ENCODE data around the gene OR10A3. TPM values are rescaled to one million over a fixed set of nuclear protein-coding genes. Genes with fewer than 3 reads are reported as not detected.
A peak's percentile ranks its signal among the peaks of the same experiment; 100 is the strongest.

Gene OR10A3
- total RNA-seq, 2 donors from 2014 or later, result not detected

DNA sequence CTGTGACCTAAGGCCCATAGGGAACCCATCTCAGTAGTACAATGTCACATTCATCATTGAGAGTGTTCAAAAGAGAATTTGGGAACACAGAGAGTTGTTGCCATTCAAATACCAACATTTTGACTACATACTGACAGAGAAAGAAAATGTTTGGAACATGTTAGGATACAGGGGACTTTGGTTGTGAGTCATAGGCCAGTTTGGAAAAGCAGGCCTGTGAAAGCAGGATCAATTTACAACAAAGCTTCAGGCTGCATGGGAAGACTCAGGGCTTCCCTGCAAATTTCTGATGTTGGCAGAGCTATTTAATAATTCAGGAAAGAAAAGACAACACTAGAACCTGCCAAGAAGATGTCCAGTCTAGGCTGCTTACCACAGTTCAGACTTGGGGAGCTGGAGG, 23.4 kb upstream of the OR10A3 start:
- no peak for DNase-seq (ENCODE audit: low spot score in 2 of 2)
- no peak for ATAC-seq
- Mint-ChIP-seq H3K9me3 (no peaks in the 10 kb centered on the region), H3K36me3 (no peaks in the 10 kb centered on the region), H3K27ac (no peak overlapping the region)

DNA sequence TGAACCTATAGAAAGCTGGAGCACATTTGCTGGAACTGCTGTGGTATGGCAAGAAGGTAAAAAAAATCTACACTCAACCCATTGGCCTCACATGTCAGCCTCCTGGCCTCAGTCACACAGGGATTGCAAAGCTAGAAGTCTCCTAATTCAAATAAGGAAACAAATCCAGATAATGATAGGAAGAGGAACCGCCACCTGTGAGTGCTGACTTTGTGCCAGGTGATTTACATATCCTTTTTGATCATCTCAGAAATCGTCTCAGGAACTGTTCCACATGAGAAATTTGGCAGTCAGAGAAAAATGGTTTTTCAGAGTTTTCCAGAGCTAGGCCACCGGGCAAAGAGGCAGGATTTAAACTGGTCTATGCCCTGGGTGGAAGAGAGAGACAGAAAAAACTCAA, 22.8 kb upstream of the OR10A3 start:
- DNase-seq (ENCODE audit: low spot score in 2 of 2) (no peak), ATAC-seq (no peak)
- Mint-ChIP-seq H3K27ac (no peak overlapping the region), H3K36me3 (no peaks in the 10 kb centered on the region), H3K9me3 (no peaks in the 10 kb centered on the region)

DNA sequence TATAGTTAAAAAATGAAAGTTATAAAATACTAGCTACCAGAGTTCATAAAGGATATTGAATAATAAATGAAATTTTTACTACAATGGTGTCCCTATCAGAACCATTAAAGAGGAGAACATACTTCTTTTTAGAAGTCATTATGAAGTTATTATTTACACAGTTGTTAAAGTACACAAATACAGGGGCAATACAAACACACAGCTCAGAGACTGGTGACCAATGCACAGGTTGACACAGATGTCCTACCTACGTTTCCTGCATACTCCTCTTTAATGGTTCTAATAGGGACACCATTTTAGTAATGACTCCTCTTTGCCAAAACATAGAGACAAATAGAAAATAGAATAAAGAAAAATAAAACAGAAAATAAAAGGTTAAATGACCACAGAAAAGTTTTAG, 13.7 kb upstream of the OR10A3 start:
- DNase-seq (ENCODE audit: low spot score in 2 of 2), result no peak
- Mint-ChIP-seq H3K36me3 (no peaks in the 10 kb centered on the region), H3K27ac (no peak overlapping the region), H3K9me3 (no peaks in the 10 kb centered on the region)
- no peak for ATAC-seq

DNA sequence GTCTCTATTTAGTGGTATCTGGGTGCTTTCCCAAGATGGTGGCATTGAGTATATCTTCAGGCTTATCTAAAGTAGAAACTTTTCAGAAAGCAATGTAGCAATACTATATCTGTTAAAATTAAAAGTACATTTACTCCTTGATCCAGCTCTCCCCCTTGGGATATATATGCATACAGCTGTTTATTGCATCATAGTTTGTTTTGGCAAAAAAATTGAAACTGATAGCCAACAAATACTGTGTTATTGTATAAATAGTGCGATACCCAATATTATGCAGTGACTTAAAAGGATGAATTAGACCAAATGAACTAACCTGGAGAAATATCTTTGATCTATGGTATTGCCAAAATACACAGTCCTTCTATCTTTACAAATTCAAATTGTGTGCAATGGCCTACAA, 8.4 kb upstream of the OR10A3 start:
- Mint-ChIP-seq H3K36me3 (no peaks in the 10 kb centered on the region), H3K27ac (no peak overlapping the region), H3K9me3 (no peaks in the 10 kb centered on the region)
- no peak for ATAC-seq
- no peak for DNase-seq (ENCODE audit: low spot score in 2 of 2)

DNA sequence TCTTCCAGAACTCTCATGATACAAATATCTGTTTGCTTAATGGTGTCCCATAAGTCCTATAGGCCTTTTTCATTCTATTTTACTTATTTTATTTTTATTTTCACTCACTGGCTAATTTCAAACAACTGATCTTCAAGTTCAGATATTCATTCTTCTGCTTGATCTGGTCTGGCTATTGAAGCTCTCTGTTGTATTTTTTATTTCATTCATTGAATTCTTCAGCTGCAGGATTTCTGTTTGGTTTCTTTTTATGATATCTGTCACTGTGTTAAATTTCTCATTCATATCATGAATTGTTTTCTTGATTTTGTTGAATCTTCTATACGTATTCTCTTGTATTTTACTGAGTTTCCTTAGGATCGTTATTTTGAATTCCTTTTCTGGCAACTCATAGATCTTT, 2.6 kb upstream of the OR10A3 start:
- no peak for ATAC-seq

DNA sequence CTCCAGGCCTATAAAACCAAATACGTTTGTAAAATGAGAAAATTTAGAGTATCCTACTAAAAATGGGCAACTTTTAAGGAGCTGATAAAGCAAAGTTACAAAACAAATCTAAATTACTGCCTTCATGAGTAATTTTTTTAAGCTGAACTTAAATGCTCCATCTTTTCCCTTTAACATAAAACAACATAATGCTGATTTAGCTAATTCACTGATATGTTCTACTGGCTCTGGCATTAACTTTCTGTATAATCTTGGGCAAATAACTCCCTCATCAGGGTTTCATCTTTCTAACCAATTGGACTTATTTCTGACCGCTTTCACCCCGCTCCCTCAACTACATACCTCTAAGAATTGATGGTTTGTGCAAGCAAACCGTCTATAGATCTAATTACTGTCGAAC, 362 bp downstream of the OR10A3 start:
- H3K27ac Mint-ChIP-seq, result no peak overlapping the region
- DNase-seq (ENCODE audit: low spot score in 2 of 2) (no peak), ATAC-seq (no peak)
- peaks cover 16 to 20% of the 10 kb centered on the region in 2 donors for H3K9me3 Mint-ChIP-seq
- H3K36me3 Mint-ChIP-seq, result peaks cover 5 to 7% of the 10 kb centered on the region in 2 donors

More for the DNA sequence above, 2.6 kb upstream of the OR10A3 start:
- Mint-ChIP-seq H3K36me3 (peaks cover 5 to 7% of the 10 kb centered on the region in 2 donors), H3K27ac (no peak overlapping the region), H3K9me3 (peaks cover 16 to 18% of the 10 kb centered on the region in 2 donors)
- no peak for DNase-seq (ENCODE audit: low spot score in 2 of 2)

DNA sequence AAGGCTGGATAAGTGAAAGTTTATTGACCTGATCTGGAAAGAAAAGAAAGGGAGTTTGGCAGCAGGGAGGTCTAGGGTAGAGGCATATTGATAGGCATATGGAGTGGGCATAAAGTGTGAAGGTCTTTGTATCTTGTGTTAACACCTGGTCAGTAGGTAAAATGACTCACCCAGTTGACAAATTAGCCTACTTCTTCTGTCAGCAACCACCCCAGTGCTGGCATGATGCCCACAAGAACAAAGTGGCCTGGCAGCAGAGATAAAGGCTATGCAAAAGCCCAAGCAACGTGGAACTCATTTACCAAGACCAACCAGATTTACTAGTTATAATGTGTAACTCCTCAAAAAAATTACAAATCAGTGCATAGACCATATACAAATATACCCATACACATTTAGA, 4.9 kb downstream of the OR10A3 start:
- Mint-ChIP-seq H3K36me3 (no peaks in the 10 kb centered on the region), H3K9me3 (peaks cover 0 to 3% of the 10 kb centered on the region in 2 donors), H3K27ac (no peak overlapping the region)
- ATAC-seq (no peak), DNase-seq (ENCODE audit: low spot score in 2 of 2) (no peak)

DNA sequence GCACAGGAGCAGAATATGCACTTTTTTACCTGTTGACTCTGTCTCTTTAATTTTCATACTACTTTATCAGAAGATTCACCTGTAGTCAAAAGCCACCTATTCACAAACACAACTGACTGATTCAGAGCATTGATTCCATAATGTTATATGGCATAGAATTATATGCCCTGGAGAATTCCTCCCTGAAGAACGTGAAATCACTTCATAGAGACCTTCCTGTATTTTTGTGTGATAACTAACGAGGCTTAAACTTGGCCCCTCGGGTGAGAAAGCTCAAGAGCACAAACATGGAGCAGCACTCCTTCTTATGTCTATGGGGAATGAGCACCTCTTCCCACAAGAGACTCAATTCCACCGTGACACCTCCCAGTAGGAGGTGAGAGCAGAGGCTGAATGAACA, 10.3 kb downstream of the OR10A3 start, which contains the start of gene OR10A6:
TSS of gene OR10A6 (minus strand) at position 101 of the 400 bp plus-strand sequence. CDS start 2,606 bp downstream, outside the sequence.
- no peak within 1 kb of the TSS for H3K27ac Mint-ChIP-seq
- H3K9me3 Mint-ChIP-seq, result no peaks in the 10 kb centered on the region
- ATAC-seq, result no peak
- H3K36me3 Mint-ChIP-seq, result no peaks in the 10 kb centered on the region
- DNase-seq (ENCODE audit: low spot score in 2 of 2), result no peak

DNA sequence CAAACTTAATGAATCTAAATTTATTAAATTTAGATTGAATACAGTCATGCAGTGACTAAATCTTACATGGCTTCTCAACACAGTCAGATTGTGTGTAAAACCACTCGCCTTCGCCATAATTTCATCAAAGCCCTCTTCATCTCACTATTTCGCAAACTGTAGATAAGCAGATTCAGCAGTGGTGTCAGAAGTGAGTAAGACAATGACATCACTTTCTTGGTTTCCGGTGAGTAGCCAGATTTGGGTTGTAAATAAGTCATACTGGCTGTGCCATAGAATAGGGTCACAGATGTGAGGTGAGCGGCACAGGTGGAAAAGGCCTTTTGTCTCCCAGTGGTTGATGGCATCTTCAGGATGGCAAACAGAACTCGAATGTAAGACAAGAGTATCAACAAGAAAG, 13.9 kb downstream of the OR10A3 start:
- Mint-ChIP-seq H3K36me3 (no peaks in the 10 kb centered on the region), H3K27ac (no peak overlapping the region), H3K9me3 (no peaks in the 10 kb centered on the region)
- DNase-seq (ENCODE audit: low spot score in 2 of 2) (no peak), ATAC-seq (peak; percentile 54 to 78)

DNA sequence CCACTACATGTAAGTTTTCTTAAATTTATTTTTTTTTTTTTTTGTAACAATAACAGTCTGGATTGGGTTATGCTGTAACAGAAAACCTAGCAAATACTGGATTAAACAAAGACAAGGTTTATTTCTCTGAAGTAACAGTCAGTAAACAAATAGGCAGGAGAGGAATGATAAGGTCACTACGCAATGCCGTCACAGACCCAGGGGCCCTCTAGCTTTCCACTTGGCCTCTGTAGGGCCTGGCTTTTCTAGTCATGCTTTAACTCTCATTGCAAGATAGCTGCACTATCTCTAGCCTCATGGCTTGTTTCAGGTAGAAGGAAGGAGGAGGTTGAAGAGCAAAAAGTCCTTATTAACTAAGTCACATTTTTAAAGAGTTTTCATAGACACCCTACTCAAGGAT, 17.0 kb downstream of the OR10A3 start:
- no peak for ATAC-seq
- DNase-seq (ENCODE audit: low spot score in 2 of 2), result no peak
- Mint-ChIP-seq H3K9me3 (no peaks in the 10 kb centered on the region), H3K27ac (no peak overlapping the region), H3K36me3 (no peaks in the 10 kb centered on the region)

DNA sequence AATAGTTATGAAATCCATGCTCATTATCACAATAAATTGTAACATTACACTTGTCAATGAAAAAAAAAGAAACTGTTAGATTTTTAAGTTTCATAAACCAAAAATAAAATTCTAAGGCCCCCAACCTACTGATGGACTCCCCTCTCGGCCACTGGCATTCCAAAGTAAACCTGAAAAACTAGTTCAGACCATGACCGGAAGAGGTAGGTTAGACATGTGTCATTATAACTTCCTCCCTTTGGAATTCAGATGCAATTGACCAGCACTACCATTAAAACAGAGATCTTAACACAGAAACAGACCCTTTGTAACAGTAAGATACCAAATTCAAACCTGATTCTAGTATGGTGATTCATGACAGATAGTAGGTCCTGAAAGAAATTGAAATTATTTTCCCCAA, 23.4 kb downstream of the OR10A3 start:
- no peak overlapping the region for H3K27ac Mint-ChIP-seq
- DNase-seq (ENCODE audit: low spot score in 2 of 2) (no peak), ATAC-seq (no peak)
- H3K36me3 Mint-ChIP-seq, result no peaks in the 10 kb centered on the region
- no peaks in the 10 kb centered on the region for H3K9me3 Mint-ChIP-seq

DNA sequence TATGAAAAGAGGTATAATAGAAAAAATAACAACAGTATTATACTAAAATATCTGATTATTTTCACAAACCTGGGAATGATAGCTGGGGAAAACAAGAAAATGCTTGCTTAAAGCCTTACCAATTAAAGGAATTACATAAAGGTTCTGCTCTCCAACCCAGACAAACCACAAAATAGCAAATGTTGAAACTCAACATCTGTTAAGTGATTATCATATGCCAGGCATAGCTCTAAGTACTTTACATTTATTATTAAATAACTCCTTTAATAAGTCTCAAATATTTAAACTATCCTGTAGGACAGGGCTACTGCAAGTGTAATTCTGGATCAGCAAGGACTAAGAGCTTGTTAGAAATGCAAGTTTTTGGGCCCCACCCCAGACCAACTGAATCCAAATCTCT, 30.5 kb downstream of the OR10A3 start:
- Mint-ChIP-seq H3K9me3 (no peaks in the 10 kb centered on the region), H3K27ac (no peak overlapping the region), H3K36me3 (no peaks in the 10 kb centered on the region)
- ATAC-seq (no peak), DNase-seq (ENCODE audit: low spot score in 2 of 2) (no peak)

DNA sequence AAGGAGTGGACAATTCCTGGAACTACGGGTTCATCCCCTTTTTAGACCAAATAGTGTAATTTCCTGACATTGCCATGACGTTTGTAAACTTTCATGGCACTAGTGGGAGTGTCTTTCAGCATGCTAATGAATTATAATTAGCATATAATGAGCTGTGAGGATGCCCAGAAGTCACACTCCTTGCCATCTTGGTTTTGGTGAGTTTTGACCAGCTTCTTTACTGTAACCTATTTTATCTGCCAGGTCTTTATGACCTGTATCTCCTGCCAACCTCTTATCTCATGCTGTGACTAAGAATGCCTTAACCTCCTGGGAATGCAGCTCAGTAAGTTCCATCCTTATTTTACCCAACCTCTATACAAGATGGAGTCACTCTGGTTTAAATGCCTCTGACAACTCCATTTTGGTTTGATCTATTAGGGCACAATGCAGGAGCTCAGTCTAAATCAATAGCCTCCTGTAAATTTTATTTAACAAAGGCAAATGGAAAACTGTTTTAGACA, 31.2 kb downstream of the OR10A3 start:
- DNase-seq (ENCODE audit: low spot score in 2 of 2) (no peak), ATAC-seq (no peak)
- H3K27ac Mint-ChIP-seq, result no peak overlapping the region
- H3K9me3 Mint-ChIP-seq, result no peaks in the 10 kb centered on the region
- no peaks in the 10 kb centered on the region for H3K36me3 Mint-ChIP-seq

DNA sequence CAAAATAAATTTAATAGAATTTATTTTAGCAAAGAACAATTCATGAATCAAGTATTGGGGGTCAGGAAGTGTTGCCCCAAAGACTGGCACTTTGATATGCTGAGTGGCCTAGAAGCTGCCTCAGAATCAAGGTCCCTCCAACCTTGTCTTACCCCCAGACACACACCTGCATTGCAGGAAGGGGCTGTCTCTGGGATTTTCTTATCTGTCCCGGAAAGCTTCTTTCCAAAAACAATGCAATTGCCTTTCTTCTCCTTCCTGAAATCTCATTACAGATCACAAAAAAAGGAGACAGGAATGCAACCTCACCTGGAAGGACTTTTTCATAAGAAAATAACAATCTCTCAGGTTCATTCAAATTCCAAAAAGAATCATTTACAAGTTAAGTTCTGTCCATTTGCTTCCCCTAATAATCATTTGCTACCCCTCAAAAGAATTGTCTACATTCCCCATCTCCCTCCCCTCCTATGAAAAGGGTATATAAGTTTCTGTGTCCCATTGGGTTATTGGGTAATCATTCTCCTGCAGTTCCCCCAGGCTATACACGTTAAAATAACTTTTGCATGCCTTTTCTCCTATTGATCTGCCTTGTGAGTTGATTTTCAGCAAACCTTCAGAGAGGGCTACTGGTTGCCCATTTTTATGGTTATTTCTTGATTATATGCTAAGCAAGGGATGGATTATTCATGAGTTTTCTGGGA, 31.8 kb downstream of the OR10A3 start:
- H3K9me3 Mint-ChIP-seq, result no peaks in the 10 kb centered on the region
- ATAC-seq (no peak), DNase-seq (ENCODE audit: low spot score in 2 of 2) (no peak)
- H3K27ac Mint-ChIP-seq, result no peak overlapping the region
- no peaks in the 10 kb centered on the region for H3K36me3 Mint-ChIP-seq

DNA sequence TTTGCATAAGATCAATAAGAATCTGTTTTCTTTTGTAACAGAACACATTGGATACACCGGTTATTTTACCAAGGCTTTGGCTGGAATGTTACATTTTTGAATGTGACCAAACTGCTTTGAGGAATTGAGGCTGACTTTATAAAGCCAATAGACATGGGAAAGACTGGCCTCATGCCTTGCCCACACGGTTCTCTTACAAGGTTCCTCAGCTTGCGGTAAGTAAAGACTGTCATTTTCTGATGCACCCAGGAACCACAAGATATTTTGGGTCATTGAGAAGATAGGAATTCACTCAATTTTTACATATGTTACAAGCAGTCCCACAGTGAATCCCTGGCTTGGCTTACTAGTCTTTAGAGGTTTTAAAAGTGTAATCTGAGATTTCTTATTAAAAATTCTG, 34.4 kb downstream of the OR10A3 start:
- no peak for DNase-seq (ENCODE audit: low spot score in 2 of 2)
- no peak for ATAC-seq
- no peak overlapping the region for H3K27ac Mint-ChIP-seq
- no peaks in the 10 kb centered on the region for H3K9me3 Mint-ChIP-seq
- no peaks in the 10 kb centered on the region for H3K36me3 Mint-ChIP-seq

DNA sequence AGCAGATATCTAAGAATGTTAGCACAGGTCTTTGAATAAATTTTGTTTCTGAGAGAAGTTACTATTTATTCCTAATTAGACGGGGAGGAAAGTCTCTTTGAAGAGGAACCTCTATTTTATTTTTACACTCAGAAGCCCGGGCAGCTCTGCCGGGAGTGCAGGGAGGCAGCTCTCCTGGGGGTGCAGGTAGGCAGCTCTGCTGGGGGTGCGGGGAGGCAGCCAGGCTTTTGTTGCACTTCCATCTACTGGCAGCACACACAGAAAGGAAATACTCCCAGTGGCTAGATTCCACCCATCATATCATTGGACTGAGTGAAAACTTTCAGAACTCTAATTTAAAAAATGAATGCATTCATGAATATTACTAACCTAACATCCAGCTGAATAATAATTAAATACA, 35.0 kb downstream of the OR10A3 start:
- DNase-seq (ENCODE audit: low spot score in 2 of 2), result no peak
- no peak for ATAC-seq
- no peaks in the 10 kb centered on the region for H3K36me3 Mint-ChIP-seq

DNA sequence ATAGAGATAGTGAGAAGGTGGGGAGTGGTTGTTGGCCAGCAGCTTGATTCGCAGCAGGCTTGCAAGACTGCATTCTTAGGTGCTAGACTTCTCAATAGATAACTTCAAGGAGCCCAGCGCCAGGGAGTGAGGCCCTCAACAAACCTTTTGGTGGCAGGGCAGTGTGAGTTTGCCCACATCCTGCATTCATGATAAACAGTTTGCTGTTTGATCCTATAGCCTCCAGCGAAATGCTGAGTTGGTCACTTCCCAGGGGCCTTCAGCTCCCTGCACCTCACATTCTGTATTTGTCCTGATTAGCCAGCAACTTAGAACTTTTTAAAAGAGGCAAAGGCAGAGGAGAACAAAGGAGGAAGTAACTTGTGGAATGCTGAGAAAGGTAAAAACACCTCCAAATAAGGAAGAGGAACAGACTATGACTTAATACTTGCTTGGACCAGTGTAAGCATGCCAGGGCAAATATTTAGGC, 35.5 kb downstream of the OR10A3 start:
- Mint-ChIP-seq H3K9me3 (no peaks in the 10 kb centered on the region), H3K27ac (no peak overlapping the region), H3K36me3 (no peaks in the 10 kb centered on the region)
- DNase-seq (ENCODE audit: low spot score in 2 of 2) (no peak), ATAC-seq (no peak)

More for the DNA sequence above, 35.0 kb downstream of the OR10A3 start:
- Mint-ChIP-seq H3K27ac (no peak overlapping the region), H3K9me3 (no peaks in the 10 kb centered on the region)

DNA sequence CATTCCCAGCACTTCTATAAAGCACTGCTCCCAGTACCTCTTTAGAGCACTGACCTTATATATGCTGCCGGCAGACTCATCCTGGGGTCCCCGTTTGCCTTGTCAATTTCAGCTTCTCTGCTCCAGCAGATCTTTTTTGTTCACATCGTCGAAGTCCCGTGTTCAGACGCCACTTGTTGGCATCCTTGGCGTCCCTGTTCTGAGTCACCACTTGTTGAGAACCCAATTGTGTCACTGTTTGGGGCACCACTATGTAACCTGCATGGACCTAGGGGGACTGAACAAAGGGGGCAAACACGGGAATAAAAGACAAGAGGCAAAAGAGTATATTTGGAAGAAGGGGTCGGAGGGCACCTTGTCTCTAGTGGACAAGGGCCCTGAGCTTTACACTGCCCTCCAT, 36.0 kb downstream of the OR10A3 start:
- H3K27ac Mint-ChIP-seq, result no peak overlapping the region

More for the DNA sequence above, 36.0 kb downstream of the OR10A3 start:
- ATAC-seq (no peak), DNase-seq (ENCODE audit: low spot score in 2 of 2) (no peak)
- Mint-ChIP-seq H3K9me3 (no peaks in the 10 kb centered on the region), H3K36me3 (no peaks in the 10 kb centered on the region)

All from activated naive CD4-positive, alpha-beta T cell treated with anti-CD3 and anti-CD28 coated beads, Interleukin-2, amount 50 U/mL, for 72 hours (primary cell).